Motor neuron (in vitro differentiated cells): ENCODE measurements around the gene FAT1. TPM values are rescaled to one million over a fixed set of nuclear protein-coding genes. Genes with fewer than 3 reads are reported as not detected.

ENCODE experiments used
- ATAC-seq, 8 experiments: fragments of 200-7000 bp; cut with Tn5 transposase; replicated peaks in 6 of 8; 2 replicates each; pipeline ENCODE4 v1.8.0; 2021; ENCODE audit warnings: mild to moderate bottlenecking in 8 of 8, moderate library complexity in 8 of 8
- H3K27ac ChIP-seq, 2 donors: fragments of 250-450 bp; sonication (Bioruptor Pico); 2 replicates each; pipeline ENCODE4 v1.9.0; 2021; ENCODE audit warnings: antibody characterized with exemption in 2 of 2, mild to moderate bottlenecking in 2 of 2, moderate library complexity in 1 of 2
- H3K4me1 ChIP-seq, 2 donors: fragments of 250-450 bp; sonication (Bioruptor Pico); replicated peaks in 1 of 2; 2 replicates each; pipeline ENCODE4 v1.6.1; 2021; ENCODE audit warnings: antibody characterized with exemption in 2 of 2, mild to moderate bottlenecking in 2 of 2, moderate library complexity in 1 of 2
- H3K4me3 ChIP-seq, 5 donors: fragments of 250-450 bp; sonication (Bioruptor Pico); 2 replicates each; pipeline ENCODE4 v1.9.0; 2021; ENCODE audit warnings: antibody characterized with exemption in 5 of 5, mild to moderate bottlenecking in 5 of 5, moderate library complexity in 4 of 5
- WGBS, 10 experiments: fragments of 450-650 bp; shearing (Covaris generic); methylation state at CpG; one replicate each; pipeline ENCODE4 v1.0.0; 2022; 5-methylcytosine and 5-hydroxymethylcytosine counted together
- in situ Hi-C, 9 experiments: fragments of 400-800 bp; cut with MboI; loops; one replicate each; pipeline ENCODE4 v1.15.0; 2021; ENCODE audit warnings: low sequenced_read_pairs in 9 of 9, low pct_unique_long_range_greater_than_20kb in 2 of 9; ENCODE audit not compliant: unreplicated experiment in 9 of 9
- total RNA-seq, 8 experiments: library from RNA; unstranded; fragments of 300-600 nt; gene quantifications; 2 replicates each; pipeline versions ENCODE4 v1.2.3 to v1.2.4, GENCODE V29; 2022

Gene FAT1
- total RNA-seq, 8 experiments from 2014 or later: 32.4 to 176 (median 62.8) TPM

- no peak overlapping the region for H3K4me3 ChIP-seq
- no peak for ATAC-seq
- H3K27ac ChIP-seq: no peak overlapping the region
- in situ Hi-C loops: no loop called here
- WGBS, 10 experiments: 51 to 100% (median 95%) methylated on average over 2 to 9 of the region's 11 CpGs
- H3K4me1 ChIP-seq: peaks cover 29 to 35% of the 10 kb centered on the region in 2 donors
Measured at GRCh38 chr4:186699881-186700397, 23.7 kb downstream of the FAT1 start.

GRCh38 chr4:186699298-186699697 is 24.4 kb downstream of the FAT1 start:
- 60 to 100% (median 83%) methylated on average over 1 to 5 of the region's 5 CpGs for WGBS, 10 experiments
- in situ Hi-C loops: no loop called here
- peak in 2 of 8 experiments; percentile 14 to 32 for ATAC-seq
- Histone ChIP-seq H3K4me1 (peaks cover 29 to 35% of the 10 kb centered on the region in 2 donors), H3K27ac (no peak overlapping the region), H3K4me3 (no peak overlapping the region)

DNA sequence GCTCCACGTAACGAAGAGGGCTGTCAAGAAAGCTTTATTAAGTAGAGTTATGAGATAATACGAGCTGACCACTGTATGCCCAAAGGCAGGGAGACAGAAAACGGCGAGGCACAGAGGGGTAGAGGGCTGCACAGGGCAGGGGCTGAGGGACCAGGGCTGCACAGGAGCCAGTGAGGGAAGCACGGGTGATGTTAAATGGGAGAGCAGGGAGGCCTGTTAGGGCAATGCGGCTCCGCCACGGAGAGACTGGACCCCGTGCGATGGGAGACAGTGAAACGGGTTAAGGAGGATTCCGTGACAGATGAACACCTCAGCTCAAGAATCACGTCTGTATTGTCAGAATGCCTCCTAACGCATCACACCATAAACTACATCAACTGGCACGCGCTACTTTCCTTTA is 25.1 kb downstream of the FAT1 start:
- Histone ChIP-seq H3K4me3 (no peak overlapping the region), H3K27ac (no peak overlapping the region), H3K4me1 (peaks cover 29 to 35% of the 10 kb centered on the region in 2 donors)
- 89 to 100% (median 99%) methylated on average over 3 to 14 of the region's 17 CpGs for WGBS, 10 experiments
- ATAC-seq: no peak
- in situ Hi-C loops: no loop called here

- 70 to 100% (median 96%) methylated on average over 1 to 11 of the region's 12 CpGs; no CpG with 5 or more reads in 2 of the 10 experiments for WGBS, 10 experiments
- ATAC-seq: no peak
- in situ Hi-C loops: no loop called here
- H3K4me1 ChIP-seq: peaks cover 29 to 33% of the 10 kb centered on the region in 2 donors
- no peak overlapping the region for H3K4me3 ChIP-seq
- H3K27ac ChIP-seq: no peak overlapping the region
Measured at GRCh38 chr4:186698028-186698427, 25.6 kb downstream of the FAT1 start.

DNA sequence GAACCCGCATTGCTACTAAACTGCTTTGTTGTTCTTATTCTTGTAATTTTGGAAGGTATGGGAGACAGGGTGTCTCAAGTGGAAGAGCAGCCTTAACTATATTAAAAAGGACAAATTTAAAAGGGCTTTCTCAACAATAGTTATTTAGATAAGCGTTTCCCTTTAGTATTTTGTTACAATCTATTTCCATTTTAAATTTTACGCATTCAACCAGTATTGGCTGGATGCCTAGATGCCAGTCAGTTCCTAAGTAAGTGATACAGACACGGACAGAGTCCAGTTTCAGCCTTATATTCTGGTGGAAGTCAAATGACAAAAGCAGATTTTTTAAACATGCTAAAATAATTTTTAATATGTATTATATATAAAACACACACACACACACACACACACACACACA is 28.3 kb downstream of the FAT1 start:
- no peak overlapping the region for H3K27ac ChIP-seq
- WGBS, 10 experiments: 18 to 100% (median 77%) methylated on average over 1 to 4 of the region's 4 CpGs
- no peak overlapping the region for H3K4me3 ChIP-seq
- peaks cover 4 to 9% of the 10 kb centered on the region in 2 donors for H3K4me1 ChIP-seq
- ATAC-seq: peak in 1 of 8 experiments; percentile 20
- in situ Hi-C loops: no loop called here

DNA sequence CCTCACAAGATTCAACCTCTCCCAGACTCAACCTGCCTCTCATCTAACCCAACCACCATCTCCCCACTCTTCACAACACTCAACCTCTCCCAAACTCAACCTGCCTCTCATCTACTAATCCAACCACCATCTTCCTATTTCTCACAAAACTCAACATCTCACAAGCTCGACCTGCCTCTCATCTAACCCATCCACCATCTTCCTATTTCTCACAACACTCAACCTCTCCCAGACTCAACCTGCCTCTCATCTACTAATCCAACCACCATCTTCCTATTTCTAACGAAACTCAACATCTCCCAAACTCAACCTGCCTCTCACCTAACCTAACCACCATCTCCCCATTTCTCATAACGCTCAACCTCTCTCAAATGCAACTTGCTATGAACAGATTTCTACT is 29.8 kb downstream of the FAT1 start:
- Histone ChIP-seq H3K4me3 (no peak overlapping the region), H3K27ac (no peak overlapping the region), H3K4me1 (peaks cover 0 to under 1% of the 10 kb centered on the region in 2 donors)
- in situ Hi-C loops: no loop called here
- 83 to 100% (median 93%) methylated on average over 2 to 3 of the region's 3 CpGs; no CpG with 5 or more reads in 2 of the 10 experiments for WGBS, 10 experiments
- no peak for ATAC-seq

DNA sequence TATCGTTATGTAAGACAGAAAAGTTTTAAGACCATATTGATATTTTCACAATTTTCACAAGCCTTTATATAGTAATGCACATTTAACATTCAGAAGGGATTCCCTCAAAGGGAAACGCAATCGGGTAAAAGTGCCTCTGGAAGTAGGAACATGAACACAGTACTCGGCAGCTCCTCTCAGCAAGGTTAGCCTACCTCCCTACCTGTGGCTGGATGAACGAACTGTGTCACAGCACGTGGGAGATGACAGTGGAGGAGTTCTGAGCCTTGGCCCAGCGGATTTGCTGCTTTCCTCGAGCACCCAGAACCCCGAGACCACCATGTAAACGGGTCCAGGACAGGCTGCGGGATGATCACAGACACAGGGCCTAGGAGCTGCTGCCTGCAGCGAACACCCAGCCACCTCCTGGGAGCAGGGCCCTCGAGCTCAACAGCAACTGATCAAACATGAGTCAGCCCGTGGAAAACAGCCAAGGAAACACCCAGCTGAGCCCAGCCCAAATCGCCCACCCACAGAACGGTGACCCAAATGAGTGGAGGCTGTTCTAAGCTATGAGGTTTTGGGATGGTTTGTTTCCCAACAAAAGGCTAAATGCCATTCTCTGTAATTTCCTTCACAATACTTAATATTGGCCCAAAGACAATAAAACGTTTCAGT is 30.4 kb downstream of the FAT1 start:
- no peak overlapping the region for H3K4me3 ChIP-seq
- H3K4me1 ChIP-seq: peaks cover 2 to 6% of the 10 kb centered on the region in 2 donors
- in situ Hi-C loops: no loop called here
- ATAC-seq: peak in 3 of 8 experiments; percentile 78 to 98 (median 87)
- WGBS, 10 experiments: 20 to 100% (median 84%) methylated on average over 1 to 17 of the region's 17 CpGs
- H3K27ac ChIP-seq: no peak overlapping the region

DNA sequence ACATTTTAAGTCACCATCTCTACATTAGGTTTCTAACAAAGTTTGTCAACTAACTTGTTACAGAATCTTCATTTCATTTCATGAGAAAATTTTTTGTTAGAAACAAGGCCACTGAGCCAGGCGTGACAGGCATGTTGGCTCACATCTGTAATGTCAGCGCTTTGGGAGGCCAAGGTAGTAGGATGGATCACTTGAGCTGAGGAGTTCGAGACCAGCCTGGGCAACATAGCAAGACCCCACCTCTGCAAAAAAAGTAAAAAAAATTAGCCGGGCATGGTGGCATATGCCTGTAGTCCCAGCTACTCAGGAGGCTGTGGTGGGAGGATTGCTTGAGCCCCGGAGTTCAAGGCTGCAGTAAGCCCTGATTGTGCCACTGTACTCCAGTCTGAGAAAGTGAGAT is 32.3 kb downstream of the FAT1 start:
- in situ Hi-C loops: no loop called here
- Histone ChIP-seq H3K4me1 (peaks cover 5 to 14% of the 10 kb centered on the region in 2 donors), H3K4me3 (no peak overlapping the region), H3K27ac (no peak overlapping the region)
- no peak for ATAC-seq
- WGBS, 10 experiments: 77 to 100% (median 100%) methylated on average over 1 to 4 of the region's 5 CpGs; no CpG with 5 or more reads in 5 of the 10 experiments

- Histone ChIP-seq H3K27ac (no peak overlapping the region), H3K4me1 (peaks cover 9 to 33% of the 10 kb centered on the region in 2 donors), H3K4me3 (no peak overlapping the region)
- 29 to 92% (median 71%) methylated on average over 1 to 5 of the region's 7 CpGs; no CpG with 5 or more reads in 1 of the 10 experiments for WGBS, 10 experiments
- in situ Hi-C loops: no loop called here
- ATAC-seq: no peak
Measured at GRCh38 chr4:186689476-186689875, 34.2 kb downstream of the FAT1 start.

DNA sequence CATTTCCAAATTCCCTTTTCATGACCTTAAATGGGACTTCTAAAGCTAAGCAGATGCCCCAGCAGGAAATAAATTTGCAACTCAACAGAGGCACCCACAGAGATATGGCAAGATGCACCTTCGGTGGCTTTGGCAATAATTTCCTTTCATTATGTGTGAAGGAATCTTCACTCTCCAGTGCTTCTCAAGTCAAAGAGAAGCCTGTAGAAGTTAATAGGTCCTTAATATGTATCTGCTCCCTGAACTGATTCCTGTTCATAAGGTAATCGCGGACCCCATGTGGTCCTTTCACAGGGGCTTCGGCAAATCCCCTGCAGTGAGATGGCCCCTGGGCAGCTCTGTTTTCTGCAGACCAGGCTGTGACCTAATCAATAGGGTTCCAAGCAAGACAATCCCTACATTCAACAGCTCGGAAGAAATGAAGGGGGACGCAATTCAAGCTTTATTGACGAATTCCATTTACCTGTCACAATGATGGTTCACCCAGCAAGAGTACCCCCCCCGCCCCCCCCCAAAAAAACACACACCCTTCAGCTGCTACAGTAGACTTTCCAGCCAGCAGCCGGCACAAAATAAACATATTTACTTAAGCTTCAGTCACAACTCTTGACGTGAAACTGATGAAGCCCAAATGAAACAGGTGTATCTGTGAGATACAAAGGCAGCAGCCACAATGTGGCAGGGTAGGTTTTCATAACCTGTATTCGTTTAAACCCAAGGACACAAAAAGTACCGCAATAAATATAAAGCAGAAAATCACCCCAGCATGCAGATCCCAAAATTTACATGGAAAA is 35.3 kb downstream of the FAT1 start:
- Histone ChIP-seq H3K4me1 (peaks cover 9 to 33% of the 10 kb centered on the region in 2 donors), H3K4me3 (no peak overlapping the region), H3K27ac (no peak overlapping the region)
- in situ Hi-C loops: no loop called here
- 0 to 100% (median 57%) methylated on average over 2 to 6 of the region's 12 CpGs; no CpG with 5 or more reads in 2 of the 10 experiments for WGBS, 10 experiments
- ATAC-seq: no peak

DNA sequence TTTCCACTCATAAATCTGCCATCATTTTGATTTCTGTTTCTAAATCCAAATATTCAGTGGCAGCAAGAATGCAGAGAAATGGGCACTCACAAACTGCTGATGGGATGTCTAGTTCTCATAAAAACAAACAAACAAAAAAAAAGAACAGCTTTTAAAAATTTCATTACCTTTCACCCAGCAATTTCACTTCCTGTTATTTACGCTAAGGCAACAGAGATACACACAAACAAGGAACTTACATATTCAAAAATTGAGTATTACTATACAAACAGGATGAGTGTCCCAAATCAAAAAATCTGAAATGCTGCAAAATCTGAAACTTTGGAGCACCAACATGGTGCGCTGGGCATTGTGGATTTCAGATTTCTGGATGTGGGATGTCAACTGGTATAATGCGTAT is 36.4 kb downstream of the FAT1 start:
- no peak for ATAC-seq
- 87 to 100% (median 96%) methylated on average over 1 to 3 of the region's 3 CpGs; no CpG with 5 or more reads in 2 of the 10 experiments for WGBS, 10 experiments
- in situ Hi-C loops: no loop called here
- Histone ChIP-seq H3K27ac (no peak overlapping the region), H3K4me3 (no peak overlapping the region), H3K4me1 (peaks cover 9 to 33% of the 10 kb centered on the region in 2 donors)

DNA sequence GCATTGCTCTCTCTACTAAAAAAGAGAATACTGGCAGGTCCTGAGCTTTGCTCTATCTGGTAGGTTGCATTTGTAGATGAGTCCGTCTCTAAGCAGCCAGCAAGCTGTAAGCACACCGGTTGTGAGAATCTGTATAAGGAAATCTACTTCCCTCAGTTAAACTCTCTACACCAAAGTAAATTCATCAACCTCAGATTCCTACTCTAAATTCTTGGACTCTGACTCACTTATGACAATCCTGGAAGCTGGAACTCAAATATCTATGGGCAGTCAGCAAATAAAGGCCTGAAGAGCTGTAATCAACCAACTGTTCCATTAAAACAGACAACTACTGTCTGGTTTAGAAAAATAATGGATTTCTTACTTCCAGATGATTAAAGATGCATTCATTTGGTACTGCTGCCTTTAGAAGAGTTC is 37.9 kb downstream of the FAT1 start:
- no peak overlapping the region for H3K4me3 ChIP-seq
- in situ Hi-C loops: no loop called here
- no peak overlapping the region for H3K27ac ChIP-seq
- ATAC-seq: peak; percentile 64 to 92 (median 80)
- H3K4me1 ChIP-seq: peaks cover 9 to 33% of the 10 kb centered on the region in 2 donors
- WGBS, 10 experiments: 11 to 88% (median 40%) methylated on average over 1 to 2 of the region's 2 CpGs; no CpG with 5 or more reads in 2 of the 10 experiments

DNA sequence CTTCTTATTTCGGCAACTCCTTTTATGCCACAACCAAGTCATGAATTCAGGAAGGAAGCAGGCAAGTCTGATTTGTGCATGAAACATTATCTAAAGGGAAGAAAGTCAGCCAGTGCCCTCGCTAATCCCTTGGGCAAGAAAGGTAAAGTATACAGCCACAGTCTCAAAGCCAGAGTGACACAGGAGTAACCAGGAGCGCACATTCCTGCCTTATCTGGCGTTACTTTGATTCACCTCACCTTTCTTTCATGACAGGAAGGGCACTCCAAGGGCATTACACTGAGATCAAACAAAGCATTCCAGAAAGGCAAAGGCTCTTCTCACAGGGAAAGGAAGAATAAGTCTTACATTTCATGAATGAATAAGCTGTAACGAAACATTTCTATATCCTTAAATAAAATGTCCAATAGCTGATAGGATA is 38.8 kb downstream of the FAT1 start:
- no peak for ATAC-seq
- WGBS, 10 experiments: 67 to 100% (median 89%) methylated on average over 1 to 5 of the region's 5 CpGs
- Histone ChIP-seq H3K27ac (no peak overlapping the region), H3K4me3 (no peak overlapping the region), H3K4me1 (peaks cover 9 to 33% of the 10 kb centered on the region in 2 donors)
- in situ Hi-C loops: no loop called here
